ENCODE results near the gene CFAP54. TPM values are rescaled to one million over a fixed set of nuclear protein-coding genes. Genes with fewer than 3 reads are reported as not detected.

The CFAP54 gene
- total RNA-seq, 1 experiment from 2014 or later, result 0.35 TPM

DNA sequence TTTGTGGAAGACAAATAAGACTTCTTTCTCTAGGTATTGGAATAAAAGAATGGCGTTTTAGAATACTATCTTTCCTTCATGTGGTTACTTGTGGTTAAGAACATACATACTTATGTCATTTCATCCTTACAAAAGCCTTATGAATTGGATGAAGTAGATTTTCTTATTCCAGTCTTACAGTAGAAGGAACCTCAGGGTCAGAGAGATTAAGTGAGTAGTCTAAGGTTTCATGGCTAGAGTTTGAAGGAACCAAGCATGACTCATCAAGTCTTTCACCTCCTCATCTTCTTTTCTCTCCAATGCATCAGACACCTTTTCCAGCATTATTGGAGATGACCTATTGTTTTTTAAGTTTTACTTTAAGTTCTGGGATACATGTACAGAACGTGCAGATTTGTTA lies 324.8 kb downstream of the CFAP54 start:
- Mint-ChIP-seq H3K27me3 (ENCODE audit: unreplicated experiment) (no peaks in the 10 kb centered on the region), H3K9me3 (ENCODE audit: low read depth, unreplicated experiment) (peaks cover 4% of the 10 kb centered on the region), H3K4me1 (ENCODE audit: low read depth, unreplicated experiment) (peaks cover 37% of the 10 kb centered on the region), H3K27ac (ENCODE audit: unreplicated experiment) (no peak overlapping the region), H3K4me3 (ENCODE audit: low read depth, unreplicated experiment) (no peak overlapping the region), H3K36me3 (ENCODE audit: insufficient read depth, unreplicated experiment) (no peaks in the 10 kb centered on the region)
- TF ChIP-seq CTCF (IDR thresholded peaks at IDR 0.05; ENCODE audit: unreplicated experiment), result no peak
- CTCF ChIA-PET, result interaction anchor here (0.6 kb wide), 1 partner anchor 60 kb away, joined by 5 read pairs; no protein-coding TSS in a partner anchor
- no peak for DNase-seq
- BruUV-seq (replicated peaks), result no TSS peak
- intact Hi-C loops (cut with micrococcal nuclease; ENCODE audit: unreplicated experiment), result no loop called here

GRCh38 chr12:96821592-96821991 lies 332.2 kb downstream of the CFAP54 start:
- intact Hi-C loops (cut with micrococcal nuclease; ENCODE audit: unreplicated experiment), result no loop called here
- Mint-ChIP-seq H3K27me3 (ENCODE audit: unreplicated experiment) (no peaks in the 10 kb centered on the region), H3K9me3 (ENCODE audit: low read depth, unreplicated experiment) (no peaks in the 10 kb centered on the region), H3K27ac (ENCODE audit: unreplicated experiment) (no peak overlapping the region), H3K4me3 (ENCODE audit: low read depth, unreplicated experiment) (no peak overlapping the region), H3K36me3 (ENCODE audit: insufficient read depth, unreplicated experiment) (no peaks in the 10 kb centered on the region), H3K4me1 (ENCODE audit: low read depth, unreplicated experiment) (no peaks in the 10 kb centered on the region)
- CTCF ChIA-PET, result interaction anchor here (0.6 kb wide), 4 partner anchors 32 to 218 kb away, joined by 4 to 7 read pairs (median 6); no protein-coding TSS in a partner anchor
- DNase-seq, result no peak
- BruUV-seq (replicated peaks), result no TSS peak
- TF ChIP-seq CTCF (IDR thresholded peaks at IDR 0.05; ENCODE audit: unreplicated experiment), result no peak

- no peaks in the 10 kb centered on the region for H3K4me1 Mint-ChIP-seq (ENCODE audit: low read depth, unreplicated experiment)
- CTCF ChIA-PET, result no interaction called here
- TF ChIP-seq CTCF (IDR thresholded peaks at IDR 0.05; ENCODE audit: unreplicated experiment), result no peak
- no peaks in the 10 kb centered on the region for H3K9me3 Mint-ChIP-seq (ENCODE audit: low read depth, unreplicated experiment)
- H3K27me3 Mint-ChIP-seq (ENCODE audit: unreplicated experiment), result no peaks in the 10 kb centered on the region
- H3K36me3 Mint-ChIP-seq (ENCODE audit: insufficient read depth, unreplicated experiment), result no peaks in the 10 kb centered on the region
- no peak for DNase-seq
- intact Hi-C loops (cut with micrococcal nuclease; ENCODE audit: unreplicated experiment), result no loop called here
- no peak overlapping the region for H3K4me3 Mint-ChIP-seq (ENCODE audit: low read depth, unreplicated experiment)
- BruUV-seq (replicated peaks), result no TSS peak
- no peak overlapping the region for H3K27ac Mint-ChIP-seq (ENCODE audit: unreplicated experiment)
Observed at GRCh38 chr12:96822641-96823040, 333.3 kb downstream of the CFAP54 start.

DNA sequence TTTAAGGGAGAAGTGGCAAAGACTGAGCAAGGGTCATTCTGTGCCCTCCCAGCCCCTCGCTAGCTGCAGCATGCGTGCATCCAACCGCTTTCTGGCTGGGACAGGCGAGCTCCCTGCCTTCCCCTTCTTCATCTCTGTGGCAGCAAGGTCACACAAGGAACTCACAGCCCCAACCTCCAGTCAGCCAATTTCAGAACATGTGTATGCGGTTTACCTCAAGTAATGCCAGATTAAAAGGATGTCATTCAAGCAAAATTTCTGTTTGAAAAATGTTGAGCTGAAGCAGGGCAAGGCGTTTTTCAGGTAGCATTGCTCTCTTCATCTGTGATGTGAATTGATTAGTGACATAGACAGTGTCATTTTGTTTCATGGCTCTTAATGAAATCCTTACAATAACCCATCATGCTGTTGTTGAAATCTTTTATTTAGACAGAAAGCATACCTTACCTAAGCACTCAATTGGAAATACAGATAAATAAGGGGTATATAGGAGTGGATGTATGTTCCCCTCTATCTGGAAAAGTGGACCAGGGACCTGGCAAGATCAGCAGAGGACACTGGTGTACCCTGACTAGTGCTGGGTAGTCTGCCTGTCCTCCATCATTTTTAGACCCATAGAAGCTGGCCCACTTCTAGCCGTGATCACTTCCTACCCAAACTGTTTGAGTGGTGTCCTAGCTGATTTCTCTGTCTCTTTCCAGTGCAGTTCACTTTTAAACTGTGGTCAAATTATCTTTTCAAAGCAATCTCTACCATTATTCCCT lies 334.9 kb downstream of the CFAP54 start:
- DNase-seq, result no peak
- no TSS peak for BruUV-seq (replicated peaks)
- Mint-ChIP-seq H3K4me1 (ENCODE audit: low read depth, unreplicated experiment) (no peaks in the 10 kb centered on the region), H3K36me3 (ENCODE audit: insufficient read depth, unreplicated experiment) (no peaks in the 10 kb centered on the region), H3K27me3 (ENCODE audit: unreplicated experiment) (no peaks in the 10 kb centered on the region), H3K9me3 (ENCODE audit: low read depth, unreplicated experiment) (no peaks in the 10 kb centered on the region), H3K4me3 (ENCODE audit: low read depth, unreplicated experiment) (no peak overlapping the region), H3K27ac (ENCODE audit: unreplicated experiment) (no peak overlapping the region)
- CTCF ChIA-PET, result no interaction called here
- TF ChIP-seq CTCF (IDR thresholded peaks at IDR 0.05; ENCODE audit: unreplicated experiment), result no peak
- intact Hi-C loops (cut with micrococcal nuclease; ENCODE audit: unreplicated experiment), result no loop called here

Data from Calu3 (cell line).